ENCODE data around the gene HK2.
"Not testable (repeated sequence)": the region's sequence is repeated elsewhere in the genome, so short reads cannot be mapped to it uniquely, and the experiment has no call there.

The HK2 gene

DNA sequence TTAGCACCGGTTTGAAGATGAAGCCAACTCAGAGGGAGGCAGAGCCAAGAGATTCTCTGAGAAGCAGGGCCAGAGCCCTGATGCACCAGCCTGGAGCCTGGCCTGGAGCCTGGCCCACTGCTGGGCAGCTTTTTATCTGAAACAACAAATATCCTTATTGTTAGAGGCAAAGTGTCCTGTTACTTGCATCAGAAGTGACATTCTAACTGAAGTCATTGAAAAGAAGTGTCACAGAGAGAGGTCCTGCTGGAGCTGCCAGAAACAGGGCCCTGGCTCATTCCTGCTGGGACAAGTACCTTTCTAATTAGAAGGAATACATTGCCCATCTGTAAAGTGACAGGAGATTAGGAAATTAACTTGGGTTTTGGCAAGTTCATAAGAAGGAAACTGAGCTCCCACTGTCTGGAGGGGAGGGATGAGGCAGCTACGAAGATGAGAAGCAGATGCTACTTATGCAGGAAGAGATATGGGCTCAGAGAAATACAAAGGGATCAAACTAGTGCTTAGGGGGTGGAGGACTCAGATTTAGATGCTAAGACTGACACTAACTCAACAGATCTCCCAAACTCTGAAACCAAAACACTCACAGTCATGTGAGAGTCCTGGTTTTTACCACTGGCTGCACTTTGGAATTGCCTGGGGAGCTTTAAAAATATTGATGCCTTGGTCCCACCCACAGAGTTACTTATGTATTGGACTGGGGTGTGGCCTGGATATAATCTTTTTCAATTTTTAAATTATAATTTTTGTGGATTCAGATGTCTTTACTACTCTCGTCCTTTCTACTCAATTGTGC, 11.0 kb upstream of the HK2 start:
- TF ChIP-seq, protein P1, sequence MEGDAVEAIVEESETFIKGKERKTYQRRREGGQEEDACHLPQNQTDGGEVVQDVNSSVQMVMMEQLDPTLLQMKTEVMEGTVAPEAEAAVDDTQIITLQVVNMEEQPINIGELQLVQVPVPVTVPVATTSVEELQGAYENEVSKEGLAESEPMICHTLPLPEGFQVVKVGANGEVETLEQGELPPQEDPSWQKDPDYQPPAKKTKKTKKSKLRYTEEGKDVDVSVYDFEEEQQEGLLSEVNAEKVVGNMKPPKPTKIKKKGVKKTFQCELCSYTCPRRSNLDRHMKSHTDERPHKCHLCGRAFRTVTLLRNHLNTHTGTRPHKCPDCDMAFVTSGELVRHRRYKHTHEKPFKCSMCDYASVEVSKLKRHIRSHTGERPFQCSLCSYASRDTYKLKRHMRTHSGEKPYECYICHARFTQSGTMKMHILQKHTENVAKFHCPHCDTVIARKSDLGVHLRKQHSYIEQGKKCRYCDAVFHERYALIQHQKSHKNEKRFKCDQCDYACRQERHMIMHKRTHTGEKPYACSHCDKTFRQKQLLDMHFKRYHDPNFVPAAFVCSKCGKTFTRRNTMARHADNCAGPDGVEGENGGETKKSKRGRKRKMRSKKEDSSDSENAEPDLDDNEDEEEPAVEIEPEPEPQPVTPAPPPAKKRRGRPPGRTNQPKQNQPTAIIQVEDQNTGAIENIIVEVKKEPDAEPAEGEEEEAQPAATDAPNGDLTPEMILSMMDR (conservative IDR thresholded peaks at IDR 0.05; ENCODE audit: low read depth, low read length) = no peak
- no peak for DNase-seq (ENCODE audit: low read depth)
- no peak overlapping the region for H3K4me3 ChIP-seq (ENCODE audit: low read length)

DNA sequence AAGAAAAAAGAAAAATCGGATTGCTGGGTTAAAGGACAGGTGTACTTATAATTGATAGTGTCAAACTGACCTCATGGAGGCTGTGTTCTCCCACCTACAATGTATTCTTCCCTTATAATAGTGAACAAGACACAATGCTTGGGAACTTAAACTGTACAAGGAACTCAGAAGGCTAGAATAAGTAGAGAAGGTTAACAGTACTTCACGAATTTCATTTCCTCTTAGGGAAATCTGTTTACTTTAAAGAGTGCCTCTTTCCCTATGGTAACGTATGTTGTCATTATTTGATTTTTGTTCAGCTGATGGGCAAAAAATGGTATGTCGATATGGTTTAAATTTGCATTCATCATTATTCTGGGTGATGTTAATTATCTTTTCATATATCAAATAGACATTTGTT, 9.2 kb upstream of the HK2 start:
- H3K4me3 ChIP-seq (ENCODE audit: low read length) = no peak overlapping the region
- DNase-seq (ENCODE audit: low read depth) = no peak
- TF ChIP-seq, protein P1 (conservative IDR thresholded peaks at IDR 0.05; ENCODE audit: low read depth, low read length) = no peak

DNA sequence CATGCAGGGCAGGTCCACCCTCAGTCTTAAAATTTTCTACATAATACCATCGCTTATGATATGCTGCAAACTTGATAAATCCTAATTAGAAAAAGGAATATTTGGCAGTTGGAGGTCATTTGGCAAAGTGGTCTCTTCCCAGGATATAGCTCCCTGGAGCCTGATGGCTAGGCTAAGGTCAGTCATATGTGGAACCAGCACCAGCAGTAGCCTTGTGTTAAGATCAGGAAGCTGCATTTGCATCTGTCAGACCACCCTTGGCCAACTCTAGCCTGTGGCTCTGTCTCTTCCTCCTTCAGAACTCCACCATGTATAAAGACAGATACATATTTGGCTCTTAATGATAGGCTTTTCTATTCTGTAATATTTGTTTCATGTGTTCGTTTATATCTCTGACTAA, 5.4 kb upstream of the HK2 start:
- H3K4me3 ChIP-seq (ENCODE audit: low read length) = no peak overlapping the region
- TF ChIP-seq, protein P1 (conservative IDR thresholded peaks at IDR 0.05; ENCODE audit: low read depth, low read length) = no peak
- DNase-seq (ENCODE audit: low read depth) = no peak

DNA sequence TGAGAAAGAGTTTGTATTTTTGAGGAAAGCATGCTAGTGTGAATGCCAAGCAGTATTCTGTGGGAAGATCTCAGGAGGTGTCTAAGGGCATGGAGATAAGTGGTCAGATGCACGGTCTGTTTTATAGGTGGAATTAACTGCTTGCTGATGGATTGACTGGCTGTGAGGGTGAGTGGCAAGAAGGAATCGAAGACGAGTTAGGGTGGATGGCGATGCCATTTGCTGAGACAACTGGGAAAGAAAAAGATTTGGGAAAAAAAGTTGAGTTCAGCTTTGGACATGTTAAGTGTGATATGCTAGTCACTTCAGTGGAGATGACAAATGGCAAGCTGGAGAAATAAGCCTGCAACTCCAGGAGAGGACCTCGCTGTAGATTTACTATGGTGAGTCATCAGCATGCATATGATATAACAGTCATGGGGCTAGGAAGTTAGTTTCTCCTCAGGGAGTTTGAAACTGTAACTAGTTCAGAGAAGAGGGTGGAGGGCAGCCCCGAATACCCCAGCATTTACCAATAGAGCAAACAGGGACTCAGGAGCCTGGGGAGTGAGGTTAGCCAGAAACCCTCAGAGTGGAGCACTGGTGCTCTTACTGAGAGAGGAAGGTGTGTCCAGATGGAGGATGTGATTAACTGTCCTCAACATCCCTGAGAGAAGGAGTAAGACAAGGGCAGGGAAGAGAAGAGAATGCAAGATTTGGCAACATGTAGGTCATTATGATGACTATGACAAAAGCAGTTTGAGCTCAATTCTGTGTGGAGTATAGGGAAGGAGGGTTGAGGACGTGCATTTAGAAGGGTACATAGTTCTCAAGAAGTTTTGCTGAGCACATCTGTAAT, 2.0 kb upstream of the HK2 start:
- H3K4me3 ChIP-seq (ENCODE audit: low read length) = no peak overlapping the region
- TF ChIP-seq, protein P1 (conservative IDR thresholded peaks at IDR 0.05; ENCODE audit: low read depth, low read length) = no peak
- no peak for DNase-seq (ENCODE audit: low read depth)

DNA sequence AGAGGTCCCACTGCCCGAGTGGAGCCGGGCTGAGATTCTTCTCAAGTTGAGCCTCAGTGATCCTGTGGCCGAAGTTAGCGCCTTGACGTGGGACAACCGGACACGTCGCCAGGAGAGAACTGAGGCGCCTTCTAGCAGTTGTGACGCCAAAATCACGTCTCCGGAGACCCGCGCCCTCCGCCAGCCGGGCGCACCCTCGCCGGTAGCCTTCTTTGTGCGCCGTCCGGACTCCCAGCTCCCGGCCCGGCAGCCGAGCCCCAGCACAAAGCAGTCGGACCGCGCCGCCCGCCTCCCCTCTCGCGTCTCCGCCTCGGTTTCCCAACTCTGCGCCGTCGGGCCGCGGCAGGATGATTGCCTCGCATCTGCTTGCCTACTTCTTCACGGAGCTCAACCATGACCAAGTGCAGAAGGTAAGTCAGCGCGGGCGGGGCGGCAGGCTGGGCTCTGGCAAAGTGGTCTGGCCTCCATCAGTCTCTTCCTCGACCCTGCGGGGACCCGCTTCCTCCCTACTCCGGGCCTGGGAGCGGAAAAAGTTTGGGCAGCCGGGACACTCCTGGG, 386 bp downstream of the HK2 start:
- not testable (repeated sequence) for DNase-seq (ENCODE audit: low read depth)

DNA sequence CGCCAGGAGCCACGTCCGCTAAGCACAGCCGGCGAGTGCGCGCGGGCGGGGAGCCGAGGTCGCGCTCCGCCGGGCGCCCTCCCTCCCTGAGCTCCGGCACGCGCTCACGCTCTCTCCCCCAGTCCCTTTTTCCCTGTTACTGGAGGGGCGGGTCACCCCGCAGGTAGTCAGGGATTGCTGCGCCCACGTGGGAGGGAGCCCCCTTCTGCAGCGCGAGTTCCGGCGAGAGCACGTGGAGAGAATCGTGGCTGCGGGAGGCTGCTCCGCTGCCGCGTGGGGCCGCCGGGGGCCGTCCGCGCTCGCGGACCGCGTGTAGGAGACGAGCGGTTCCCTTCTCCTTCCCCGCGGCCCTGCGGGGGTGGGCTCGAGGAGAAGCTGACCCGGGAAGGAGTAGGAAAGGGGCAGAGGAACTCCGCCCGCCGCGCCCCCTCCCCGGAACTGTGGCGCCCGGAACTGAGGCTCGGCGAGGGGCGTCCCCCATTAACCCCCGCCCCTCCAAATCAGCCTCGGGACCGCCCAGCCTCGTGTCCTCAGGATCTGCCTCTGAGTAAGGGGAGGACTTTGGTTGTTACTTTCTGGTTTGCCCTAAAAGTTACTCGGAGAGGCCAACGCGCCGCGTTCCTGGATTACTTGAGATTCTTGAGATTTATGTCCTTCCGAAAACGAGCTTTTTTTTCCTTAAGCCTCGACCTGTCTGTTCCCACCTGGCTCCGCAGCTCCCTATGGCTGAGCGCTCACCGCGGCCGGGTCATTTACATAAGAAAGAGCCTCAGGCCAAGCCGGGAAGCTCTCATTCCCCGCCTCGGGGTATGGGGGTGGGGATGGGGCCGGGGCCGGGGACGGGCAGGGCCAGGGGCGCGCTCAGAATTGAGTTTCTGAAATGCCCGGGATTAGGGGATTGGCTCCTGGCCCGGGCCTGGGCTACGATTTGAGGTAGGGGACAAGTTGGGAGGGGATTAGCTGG, 1.1 kb downstream of the HK2 start:
- H3K4me3 ChIP-seq (ENCODE audit: low read length) = peak overlapping the region; percentile 73
- no peak for DNase-seq (ENCODE audit: low read depth)
- TF ChIP-seq, protein P1 (conservative IDR thresholded peaks at IDR 0.05; ENCODE audit: low read depth, low read length) = no peak

More for the DNA sequence above, 386 bp downstream of the HK2 start:
- peak overlapping the region; percentile 73 for H3K4me3 ChIP-seq (ENCODE audit: low read length)

Measured in retinal pigment epithelial cell (primary cell).